ENCODE results near the gene SLC25A12.
"Not testable (repeated sequence)": the region's sequence is repeated elsewhere in the genome, so short reads cannot be mapped to it uniquely, and the experiment has no call there.

Gene SLC25A12

DNA sequence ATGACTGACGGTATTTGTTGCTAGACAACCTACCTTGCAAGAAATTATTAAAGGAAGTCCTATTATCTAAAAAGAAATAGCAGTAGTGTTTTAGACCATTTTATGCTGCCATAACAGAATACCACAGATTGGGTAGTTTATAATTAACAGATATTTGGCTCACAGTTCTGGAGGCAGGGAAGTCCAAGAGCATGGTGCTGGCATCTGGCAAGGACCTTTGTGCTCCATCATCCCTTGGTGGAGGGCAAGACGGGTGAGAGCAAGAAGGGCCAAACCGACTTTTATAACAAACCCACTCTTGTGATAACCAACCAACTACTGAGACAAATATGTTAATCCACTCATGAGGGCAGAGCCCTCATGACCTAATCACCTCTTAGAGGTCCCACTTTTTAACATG lies 115.5 kb downstream of the SLC25A12 start:
- DNase-seq (ENCODE audit: low spot score), result no peak
- in situ Hi-C loops (cut with MboI; ENCODE audit: low sequenced_read_pairs, unreplicated experiment), result no loop called here
- no peak for TF ChIP-seq CTCF (IDR thresholded peaks at IDR 0.05; ENCODE audit: borderline replicate concordance, control extremely low read depth, extremely low read depth, insufficient read depth, missing control alignments)

- DNase-seq (ENCODE audit: low spot score); in situ Hi-C loops (cut with MboI; ENCODE audit: low sequenced_read_pairs, unreplicated experiment): not testable (repeated sequence)
Measured at GRCh38 chr2:171774581-171774980, 119.5 kb downstream of the SLC25A12 start.

DNA sequence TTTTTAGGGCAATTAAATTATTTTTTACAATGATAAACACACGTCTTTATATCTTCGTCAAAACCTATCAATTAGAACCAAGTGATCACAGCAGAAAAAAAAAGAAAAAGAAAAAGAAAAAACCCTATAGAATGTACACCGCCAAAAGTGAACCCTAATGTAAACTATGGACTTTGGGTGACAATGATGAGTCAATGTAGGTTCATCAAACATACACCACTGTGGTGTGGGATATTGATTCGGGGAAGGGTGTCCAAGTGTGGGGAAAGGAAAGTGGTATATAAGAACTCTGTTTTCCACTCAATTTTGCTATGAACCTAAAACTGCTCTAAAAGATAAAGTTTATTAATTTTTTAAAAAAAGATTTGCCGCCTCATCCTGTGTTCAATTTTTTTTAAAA lies 121.7 kb downstream of the SLC25A12 start:
- no peak for DNase-seq (ENCODE audit: low spot score)
- in situ Hi-C loops (cut with MboI; ENCODE audit: low sequenced_read_pairs, unreplicated experiment), result no loop called here
- no peak for TF ChIP-seq CTCF (IDR thresholded peaks at IDR 0.05; ENCODE audit: borderline replicate concordance, control extremely low read depth, extremely low read depth, insufficient read depth, missing control alignments)

DNA sequence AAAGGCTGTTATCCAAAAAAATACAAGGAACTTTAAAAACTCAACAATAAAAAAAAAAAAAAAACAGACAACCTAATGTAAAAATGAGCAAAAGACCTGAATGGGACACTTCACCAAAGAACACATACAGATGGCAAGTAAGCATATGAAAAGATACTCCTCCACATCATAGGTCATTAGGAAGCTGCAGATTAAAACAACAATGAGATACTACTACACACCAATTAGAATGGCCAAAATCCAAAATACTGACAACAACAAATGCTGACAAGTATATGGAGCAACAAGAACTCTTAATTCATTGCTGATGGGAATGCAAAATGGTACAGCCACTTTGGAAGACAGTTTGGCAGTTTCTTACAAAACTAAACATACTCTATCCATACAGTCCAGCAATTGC lies 122.6 kb downstream of the SLC25A12 start:
- DNase-seq (ENCODE audit: low spot score), result no peak
- TF ChIP-seq CTCF (IDR thresholded peaks at IDR 0.05; ENCODE audit: borderline replicate concordance, control extremely low read depth, extremely low read depth, insufficient read depth, missing control alignments), result no peak
- in situ Hi-C loops (cut with MboI; ENCODE audit: low sequenced_read_pairs, unreplicated experiment), result no loop called here

- no peak for TF ChIP-seq CTCF (IDR thresholded peaks at IDR 0.05; ENCODE audit: borderline replicate concordance, control extremely low read depth, extremely low read depth, insufficient read depth, missing control alignments)
- in situ Hi-C loops (cut with MboI; ENCODE audit: low sequenced_read_pairs, unreplicated experiment), result no loop called here
- DNase-seq (ENCODE audit: low spot score), result no peak
Measured at GRCh38 chr2:171763602-171764001, 130.4 kb downstream of the SLC25A12 start.

GRCh38 chr2:171762879-171763573 lies 131.0 kb downstream of the SLC25A12 start:
- no peak for DNase-seq (ENCODE audit: low spot score)
- in situ Hi-C loops (cut with MboI; ENCODE audit: low sequenced_read_pairs, unreplicated experiment), result no loop called here
- no peak for TF ChIP-seq CTCF (IDR thresholded peaks at IDR 0.05; ENCODE audit: borderline replicate concordance, control extremely low read depth, extremely low read depth, insufficient read depth, missing control alignments)

DNA sequence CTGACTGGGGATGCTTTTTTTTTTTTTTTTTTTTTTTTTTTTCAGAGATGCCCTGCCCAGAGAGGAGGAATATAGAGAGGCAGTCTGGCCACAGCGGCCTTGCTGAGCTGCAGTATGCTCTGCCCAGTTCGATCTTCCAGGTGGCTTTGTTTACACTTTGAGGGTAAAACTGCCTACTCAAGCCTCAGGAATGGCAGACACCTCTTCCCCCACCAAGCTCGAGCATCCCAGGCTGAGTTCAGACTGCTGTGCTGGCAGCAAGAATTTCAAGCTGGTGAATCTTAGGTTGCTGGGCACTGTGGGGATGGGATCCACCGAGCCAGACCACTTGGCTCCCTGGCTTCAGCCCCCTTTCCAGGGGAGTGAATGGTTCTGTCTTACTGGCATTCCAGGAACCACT lies 132.9 kb downstream of the SLC25A12 start:
- DNase-seq (ENCODE audit: low spot score); in situ Hi-C loops (cut with MboI; ENCODE audit: low sequenced_read_pairs, unreplicated experiment): not testable (repeated sequence)

GRCh38 chr2:171758762-171759161 lies 135.3 kb downstream of the SLC25A12 start:
- DNase-seq (ENCODE audit: low spot score); in situ Hi-C loops (cut with MboI; ENCODE audit: low sequenced_read_pairs, unreplicated experiment): not testable (repeated sequence)
